Activated B cell treated with CpG ODN at 0.5 μM for 24 hours (primary cell): ENCODE data around the gene MPRIP. TPM values are rescaled to one million over a fixed set of nuclear protein-coding genes. Genes with fewer than 3 reads are reported as not detected.

Experiments used
- ATAC-seq: fragments of 200-7000 bp; cut with Tn5 transposase; one replicate; pipeline ENCODE4 v1.10.0; 2021; ENCODE audit warnings: low read depth, mild to moderate bottlenecking, moderate library complexity
- CTCF ChIA-PET: fragments of 350-600 bp; sonication (Branson Sonifier 250); formaldehyde crosslinking; loops from one replicate; lab custom pipeline; 2021; ENCODE audit warnings: antibody characterized with exemption; lab: Charles Lee
- POLR2A ChIA-PET: fragments of 350-600 bp; sonication (Branson Sonifier 250); formaldehyde crosslinking; loops from one replicate; lab custom pipeline; 2021; ENCODE audit warnings: antibody characterized with exemption; lab: Charles Lee
- DNase-seq: peaks from one replicate; pipeline ENCODE4 v3.0.0; 2022
- H3K27ac Mint-ChIP-seq: one replicate; pipeline ENCODE4 v1.8.0; 2020; ENCODE audit warnings: mixed read lengths
- H3K27me3 Mint-ChIP-seq: one replicate; pipeline ENCODE4 v1.8.0; 2021; ENCODE audit warnings: mixed read lengths
- H3K36me3 Mint-ChIP-seq: one replicate; pipeline ENCODE4 v1.8.0; 2021; ENCODE audit warnings: low read depth, mixed read lengths
- H3K4me1 Mint-ChIP-seq: one replicate; pipeline ENCODE4 v1.8.0; 2021; ENCODE audit warnings: mixed read lengths
- H3K4me3 Mint-ChIP-seq: one replicate; pipeline ENCODE4 v1.8.0; 2020; ENCODE audit warnings: mild to moderate bottlenecking, mixed read lengths
- H3K9me3 Mint-ChIP-seq: one replicate; pipeline ENCODE4 v1.8.0; 2020; ENCODE audit warnings: mixed read lengths
- intact Hi-C: fragments of 100-400 bp; cut with micrococcal nuclease; formaldehyde crosslinking; loops from one replicate; pipeline ENCODE4 v1.15.1; 2024
- total RNA-seq: library from RNA; stranded (reverse); gene quantifications from 2 replicates; pipeline ENCODE4 v1.2.3, GENCODE V29; 2022
- TF ChIP-seq, protein P1 (sequence below): fragments of 200-600 bp; IDR thresholded peaks from one replicate; pipeline ENCODE4 v1.8.0; 2022; ENCODE audit warnings: antibody characterized with exemption, mild to moderate bottlenecking

The MPRIP gene
- total RNA-seq, 1 donor from 2014 or later = 231 TPM

DNA sequence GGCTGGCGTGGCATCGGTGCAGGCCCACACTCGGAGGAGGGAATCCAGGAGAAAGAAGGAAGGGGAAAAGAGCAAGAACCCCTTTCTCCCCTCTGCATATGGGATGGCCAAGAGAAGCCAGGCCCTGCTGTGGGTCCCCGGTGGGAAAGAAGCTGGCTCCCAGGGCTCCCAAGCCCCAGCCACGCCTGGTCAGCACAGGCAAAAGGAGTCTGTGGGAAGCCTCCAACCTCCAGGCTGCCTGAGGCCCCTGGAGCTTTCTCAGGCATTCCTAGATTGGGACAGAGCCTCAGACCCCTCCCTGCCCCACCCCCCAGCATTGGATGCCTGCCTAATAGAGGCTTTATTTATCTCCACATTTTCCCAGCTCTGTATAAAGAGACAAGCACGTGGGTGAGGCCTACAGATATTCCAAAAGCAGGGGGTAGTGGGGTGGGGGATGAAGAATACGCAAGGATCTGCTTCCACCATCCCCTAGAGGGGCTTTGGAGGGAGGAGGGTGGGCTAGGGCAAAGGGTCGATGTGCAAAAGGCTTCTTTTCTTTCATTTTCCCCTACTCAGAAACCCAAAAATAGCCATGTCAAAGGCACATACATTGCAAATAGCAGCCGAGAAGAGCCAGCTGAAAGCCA, 56.4 kb downstream of the MPRIP start:
- CTCF ChIA-PET = no interaction called here

DNA sequence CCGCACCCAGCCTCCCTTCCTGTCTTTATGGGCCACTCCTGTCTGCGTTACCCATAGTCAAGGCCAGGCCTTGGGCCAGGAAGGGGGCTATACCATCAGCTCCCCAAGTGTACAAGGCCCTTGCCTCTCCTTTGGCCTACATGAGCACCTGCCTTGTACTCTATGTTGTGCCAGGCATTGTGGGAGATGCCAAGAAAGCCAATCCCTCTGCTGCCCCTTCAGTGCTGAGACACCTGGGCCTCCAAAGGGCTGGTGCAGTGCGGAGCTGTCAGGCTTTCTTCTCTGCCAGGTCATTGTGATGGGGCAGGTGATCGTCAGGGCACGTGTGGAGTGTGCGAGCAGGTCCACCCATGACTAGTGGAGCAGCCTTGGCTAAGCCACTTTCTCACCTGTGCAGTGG, 59.9 kb downstream of the MPRIP start:
- ChIA-PET POLR2A (no interaction called here), CTCF (no interaction called here)
- DNase-seq = no peak
- H3K4me1 Mint-ChIP-seq = peaks cover 22% of the 10 kb centered on the region
- H3K36me3 Mint-ChIP-seq = peaks cover 49% of the 10 kb centered on the region
- H3K4me3 Mint-ChIP-seq = no peak overlapping the region
- TF ChIP-seq, protein P1, sequence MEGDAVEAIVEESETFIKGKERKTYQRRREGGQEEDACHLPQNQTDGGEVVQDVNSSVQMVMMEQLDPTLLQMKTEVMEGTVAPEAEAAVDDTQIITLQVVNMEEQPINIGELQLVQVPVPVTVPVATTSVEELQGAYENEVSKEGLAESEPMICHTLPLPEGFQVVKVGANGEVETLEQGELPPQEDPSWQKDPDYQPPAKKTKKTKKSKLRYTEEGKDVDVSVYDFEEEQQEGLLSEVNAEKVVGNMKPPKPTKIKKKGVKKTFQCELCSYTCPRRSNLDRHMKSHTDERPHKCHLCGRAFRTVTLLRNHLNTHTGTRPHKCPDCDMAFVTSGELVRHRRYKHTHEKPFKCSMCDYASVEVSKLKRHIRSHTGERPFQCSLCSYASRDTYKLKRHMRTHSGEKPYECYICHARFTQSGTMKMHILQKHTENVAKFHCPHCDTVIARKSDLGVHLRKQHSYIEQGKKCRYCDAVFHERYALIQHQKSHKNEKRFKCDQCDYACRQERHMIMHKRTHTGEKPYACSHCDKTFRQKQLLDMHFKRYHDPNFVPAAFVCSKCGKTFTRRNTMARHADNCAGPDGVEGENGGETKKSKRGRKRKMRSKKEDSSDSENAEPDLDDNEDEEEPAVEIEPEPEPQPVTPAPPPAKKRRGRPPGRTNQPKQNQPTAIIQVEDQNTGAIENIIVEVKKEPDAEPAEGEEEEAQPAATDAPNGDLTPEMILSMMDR = no peak
- intact Hi-C loops = no loop called here
- no peaks in the 10 kb centered on the region for H3K9me3 Mint-ChIP-seq
- no peak overlapping the region for H3K27ac Mint-ChIP-seq
- H3K27me3 Mint-ChIP-seq = no peaks in the 10 kb centered on the region
- ATAC-seq = no peak

More for the DNA sequence above, 56.4 kb downstream of the MPRIP start:
- ATAC-seq (no peak), DNase-seq (no peak)
- intact Hi-C loops = no loop called here
- peaks cover 14% of the 10 kb centered on the region for H3K4me1 Mint-ChIP-seq
- TF ChIP-seq, protein P1 = no peak
- POLR2A ChIA-PET = no interaction called here
- no peaks in the 10 kb centered on the region for H3K27me3 Mint-ChIP-seq
- no peaks in the 10 kb centered on the region for H3K9me3 Mint-ChIP-seq
- H3K4me3 Mint-ChIP-seq = no peak overlapping the region
- no peak overlapping the region for H3K27ac Mint-ChIP-seq
- peaks cover 34% of the 10 kb centered on the region for H3K36me3 Mint-ChIP-seq

DNA sequence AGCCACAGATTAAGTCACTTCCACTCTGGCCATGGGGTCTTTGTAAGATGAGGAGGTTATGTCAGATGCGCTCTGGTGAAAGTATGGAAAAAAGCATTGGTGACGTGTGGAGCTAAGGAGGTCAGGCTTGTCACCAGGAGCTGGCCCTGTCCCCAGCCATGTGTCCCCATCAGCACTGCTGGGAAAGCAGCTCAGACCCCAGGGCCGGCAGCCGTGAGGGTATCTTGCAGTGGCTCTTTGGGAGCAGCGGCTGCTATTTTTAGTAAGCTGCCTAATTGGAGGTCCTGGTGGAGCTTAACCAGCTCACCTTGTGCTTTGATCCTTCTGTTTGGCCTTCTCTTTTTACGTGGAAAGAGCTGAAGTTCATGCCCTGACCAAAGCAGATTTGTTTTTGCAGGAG, 60.9 kb downstream of the MPRIP start:
- H3K4me3 Mint-ChIP-seq = no peak overlapping the region
- no peaks in the 10 kb centered on the region for H3K9me3 Mint-ChIP-seq
- CTCF ChIA-PET = no interaction called here
- ATAC-seq (no peak), DNase-seq (no peak)
- TF ChIP-seq, protein P1 = no peak
- H3K36me3 Mint-ChIP-seq = peaks cover 43% of the 10 kb centered on the region
- POLR2A ChIA-PET = no interaction called here
- H3K27me3 Mint-ChIP-seq = no peaks in the 10 kb centered on the region
- peak overlapping the region; percentile 9 for H3K27ac Mint-ChIP-seq
- intact Hi-C loops = no loop called here
- peaks cover 32% of the 10 kb centered on the region for H3K4me1 Mint-ChIP-seq

DNA sequence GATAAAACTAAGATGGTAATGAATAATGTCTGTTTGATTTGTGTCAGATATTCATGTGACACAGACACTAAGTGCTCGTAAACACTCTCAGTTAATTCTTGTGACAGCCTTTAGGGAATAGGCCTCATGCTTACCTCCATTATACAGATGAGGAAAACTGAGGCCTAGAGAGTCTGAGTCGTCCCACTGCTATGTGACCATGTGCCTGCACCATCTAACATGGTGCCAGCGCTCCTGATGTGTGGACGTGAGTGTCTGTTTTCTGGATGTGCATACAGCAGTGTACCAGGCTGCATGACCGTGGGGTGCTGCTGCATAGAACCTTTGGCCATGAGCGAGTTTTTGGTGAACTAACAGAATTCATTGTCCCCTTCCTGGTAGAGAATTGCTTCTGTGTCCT, 61.8 kb downstream of the MPRIP start:
- no peaks in the 10 kb centered on the region for H3K9me3 Mint-ChIP-seq
- no peak overlapping the region for H3K27ac Mint-ChIP-seq
- ATAC-seq (no peak), DNase-seq (no peak)
- intact Hi-C loops = no loop called here
- H3K4me1 Mint-ChIP-seq = peaks cover 41% of the 10 kb centered on the region
- POLR2A ChIA-PET = no interaction called here
- CTCF ChIA-PET = no interaction called here
- peaks cover 40% of the 10 kb centered on the region for H3K36me3 Mint-ChIP-seq
- no peak overlapping the region for H3K4me3 Mint-ChIP-seq
- TF ChIP-seq, protein P1 = no peak
- H3K27me3 Mint-ChIP-seq = no peaks in the 10 kb centered on the region

DNA sequence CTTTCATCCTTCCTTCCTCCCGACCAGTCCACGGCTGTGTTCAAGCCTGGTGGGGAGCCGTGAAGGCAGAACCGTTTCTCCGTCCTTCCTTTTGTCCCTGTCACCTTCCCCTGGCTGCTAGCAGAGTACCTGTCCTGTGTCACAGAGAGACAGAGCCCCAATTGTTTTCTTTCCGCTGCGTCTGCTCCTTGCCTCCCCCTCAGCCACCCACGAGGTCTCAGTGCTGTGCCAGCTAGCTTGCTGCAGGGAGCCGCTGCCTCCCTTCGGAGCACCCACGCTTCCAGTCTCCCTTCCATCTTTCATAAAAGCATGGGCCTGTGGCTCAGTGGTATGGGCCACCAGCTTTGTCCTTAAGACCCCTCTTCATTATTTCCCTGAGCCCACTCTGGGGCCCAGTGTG, 62.2 kb downstream of the MPRIP start:
- ATAC-seq (no peak), DNase-seq (no peak)
- Mint-ChIP-seq H3K27ac (no peak overlapping the region), H3K4me1 (peaks cover 45% of the 10 kb centered on the region), H3K4me3 (no peak overlapping the region), H3K9me3 (no peaks in the 10 kb centered on the region), H3K36me3 (peaks cover 40% of the 10 kb centered on the region), H3K27me3 (no peaks in the 10 kb centered on the region)
- intact Hi-C loops = no loop called here
- TF ChIP-seq, protein P1 = no peak
- ChIA-PET POLR2A (no interaction called here), CTCF (no interaction called here)
